Activated naive CD8-positive, alpha-beta T cell treated with anti-CD3 and anti-CD28 coated beads, Interleukin-2, amount 10 ng/mL, durations not matched to agents 7 days and 5 days (primary cell): ENCODE data around the gene RAMP1. TPM values are rescaled to one million over a fixed set of nuclear protein-coding genes. Genes with fewer than 3 reads are reported as not detected.
"Not testable (repeated sequence)": the region's sequence is repeated elsewhere in the genome, so short reads cannot be mapped to it uniquely, and the experiment has no call there.

ENCODE experiments used
- ATAC-seq: fragments of 150-1000 bp; cut with Tn5 transposase; one replicate; pipeline ENCODE4 v1.10.0; 2021; ENCODE audit warnings: low read depth, moderate library complexity
- POLR2A ChIA-PET: fragments of 350-600 bp; sonication (Branson Sonifier 250); formaldehyde crosslinking; loops from one replicate; lab custom pipeline; 2021; ENCODE audit warnings: antibody characterized with exemption; lab: Charles Lee
- DNase-seq: peaks from one replicate; pipeline ENCODE4 v3.0.0; 2021
- H3K27ac Mint-ChIP-seq: one replicate; pipeline ENCODE4 v1.8.0; 2022; ENCODE audit warnings: mild to moderate bottlenecking, mixed read lengths
- H3K27me3 Mint-ChIP-seq: one replicate; pipeline ENCODE4 v1.8.0; 2022; ENCODE audit warnings: mild to moderate bottlenecking, moderate library complexity, mixed read lengths
- H3K36me3 Mint-ChIP-seq: one replicate; pipeline ENCODE4 v1.8.0; 2021; ENCODE audit warnings: mild to moderate bottlenecking, mixed read lengths
- H3K4me1 Mint-ChIP-seq: one replicate; pipeline ENCODE4 v1.8.0; 2021; ENCODE audit warnings: mixed read lengths
- H3K4me3 Mint-ChIP-seq: one replicate; pipeline ENCODE4 v1.8.0; 2022; ENCODE audit warnings: mild to moderate bottlenecking, moderate library complexity, mixed read lengths
- H3K9me3 Mint-ChIP-seq: one replicate; pipeline ENCODE4 v1.8.0; 2021; ENCODE audit warnings: mixed read lengths
- total RNA-seq, 2 experiments: library from RNA; stranded (reverse); gene quantifications; one replicate each; pipeline ENCODE4 v1.2.3, GENCODE V29; 2021

Gene RAMP1
- total RNA-seq, 2 experiments from 2014 or later, result 0.68 to 1.1 TPM

GRCh38 chr2:237927986-237928385, 68.6 kb downstream of the RAMP1 start:
- H3K27ac Mint-ChIP-seq, result no peak overlapping the region
- POLR2A ChIA-PET, result no interaction called here
- ATAC-seq (no peak), DNase-seq (no peak)
- peaks cover 12% of the 10 kb centered on the region for H3K4me1 Mint-ChIP-seq
- H3K4me3 Mint-ChIP-seq, result no peak overlapping the region
- H3K36me3 Mint-ChIP-seq, result peaks cover 2% of the 10 kb centered on the region
- no peaks in the 10 kb centered on the region for H3K27me3 Mint-ChIP-seq
- H3K9me3 Mint-ChIP-seq, result peaks cover 17% of the 10 kb centered on the region

GRCh38 chr2:237929979-237930378, 70.6 kb downstream of the RAMP1 start:
- DNase-seq (no peak), ATAC-seq (no peak)
- POLR2A ChIA-PET, result no interaction called here
- Mint-ChIP-seq H3K4me3 (no peak overlapping the region), H3K27me3 (no peaks in the 10 kb centered on the region), H3K4me1 (peaks cover 7% of the 10 kb centered on the region), H3K27ac (no peak overlapping the region), H3K36me3 (peaks cover 2% of the 10 kb centered on the region), H3K9me3 (peaks cover 17% of the 10 kb centered on the region)

- Mint-ChIP-seq H3K36me3 (peaks cover 2% of the 10 kb centered on the region), H3K27me3 (no peaks in the 10 kb centered on the region), H3K27ac (no peak overlapping the region), H3K9me3 (peaks cover 17% of the 10 kb centered on the region), H3K4me1 (peaks cover 5% of the 10 kb centered on the region), H3K4me3 (no peak overlapping the region)
- POLR2A ChIA-PET, result no interaction called here
- no peak for ATAC-seq
- DNase-seq, result no peak
Observed at GRCh38 chr2:237931205-237931721, 71.8 kb downstream of the RAMP1 start.

- POLR2A ChIA-PET, result interaction anchor here (0.7 kb wide), 1 partner anchor 47 kb away, joined by 5 read pairs; no protein-coding TSS in a partner anchor
- H3K27ac Mint-ChIP-seq, result no peak overlapping the region
- DNase-seq (no peak), ATAC-seq (no peak)
- no peak overlapping the region for H3K4me3 Mint-ChIP-seq
- H3K36me3 Mint-ChIP-seq, result peaks cover 2% of the 10 kb centered on the region
- no peaks in the 10 kb centered on the region for H3K27me3 Mint-ChIP-seq
- peaks cover 4% of the 10 kb centered on the region for H3K4me1 Mint-ChIP-seq
- H3K9me3 Mint-ChIP-seq, result peaks cover 11% of the 10 kb centered on the region
Observed at GRCh38 chr2:237932731-237933131, 73.3 kb downstream of the RAMP1 start.

DNA sequence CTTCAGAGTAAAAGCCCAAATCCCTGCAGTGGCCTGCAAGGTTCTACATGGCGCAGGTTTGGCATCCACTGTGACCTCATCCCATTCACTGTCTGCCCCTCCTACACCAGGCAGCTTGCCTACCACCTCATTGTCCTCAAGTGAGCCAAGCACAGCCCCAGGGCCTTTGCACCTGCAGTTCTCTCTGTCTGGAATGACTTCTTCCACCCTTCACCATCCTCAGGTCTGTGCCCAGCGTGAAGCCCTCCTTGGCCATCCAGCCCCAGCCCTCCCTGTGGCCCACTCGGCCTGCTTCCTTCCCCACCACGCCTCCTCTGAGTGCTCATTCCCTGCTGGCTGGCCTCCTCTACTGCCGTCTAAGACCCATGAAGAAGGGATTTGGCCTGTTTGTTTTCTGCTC, 74.8 kb downstream of the RAMP1 start:
- H3K4me3 Mint-ChIP-seq, result no peak overlapping the region
- no peak overlapping the region for H3K27ac Mint-ChIP-seq
- no peak for DNase-seq
- ATAC-seq, result no peak
- peaks cover 8% of the 10 kb centered on the region for H3K9me3 Mint-ChIP-seq
- POLR2A ChIA-PET, result interaction anchor here (0.6 kb wide), 1 partner anchor 17 kb away, joined by 5 read pairs; no protein-coding TSS in a partner anchor
- no peaks in the 10 kb centered on the region for H3K27me3 Mint-ChIP-seq
- peaks cover 5% of the 10 kb centered on the region for H3K4me1 Mint-ChIP-seq
- H3K36me3 Mint-ChIP-seq, result no peaks in the 10 kb centered on the region

GRCh38 chr2:237935740-237936452, 76.5 kb downstream of the RAMP1 start:
- no peaks in the 10 kb centered on the region for H3K9me3 Mint-ChIP-seq
- no peak for ATAC-seq
- POLR2A ChIA-PET, result no interaction called here
- H3K4me3 Mint-ChIP-seq, result no peak overlapping the region
- no peaks in the 10 kb centered on the region for H3K27me3 Mint-ChIP-seq
- no peak overlapping the region for H3K27ac Mint-ChIP-seq
- H3K4me1 Mint-ChIP-seq, result peaks cover 14% of the 10 kb centered on the region
- DNase-seq, result no peak
- H3K36me3 Mint-ChIP-seq, result peaks cover 5% of the 10 kb centered on the region

DNA sequence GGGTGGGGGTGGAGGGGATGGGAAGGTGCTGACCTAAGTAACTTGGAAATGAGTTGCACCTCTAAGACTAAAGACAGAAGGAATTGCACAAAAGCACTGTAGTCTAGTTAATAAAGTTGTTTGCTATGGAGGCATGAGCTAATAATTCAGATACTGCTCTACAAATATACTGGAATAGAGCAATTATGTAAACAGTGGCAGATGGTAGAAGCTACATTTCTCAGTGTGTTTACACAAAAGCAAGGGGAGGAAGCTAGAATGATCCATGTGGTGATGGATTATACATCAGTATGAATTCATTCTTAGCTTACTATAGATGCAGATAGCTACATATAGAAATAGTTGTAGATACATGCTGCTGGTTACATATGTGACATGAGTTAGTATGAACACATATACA, 79.8 kb downstream of the RAMP1 start:
- no peak overlapping the region for H3K27ac Mint-ChIP-seq
- H3K36me3 Mint-ChIP-seq, result peaks cover 5% of the 10 kb centered on the region
- no peak overlapping the region for H3K4me3 Mint-ChIP-seq
- peaks cover 31% of the 10 kb centered on the region for H3K4me1 Mint-ChIP-seq
- no peaks in the 10 kb centered on the region for H3K27me3 Mint-ChIP-seq
- no peak for DNase-seq
- peaks cover 4% of the 10 kb centered on the region for H3K9me3 Mint-ChIP-seq
- POLR2A ChIA-PET, result no interaction called here
- no peak for ATAC-seq

- no peaks in the 10 kb centered on the region for H3K27me3 Mint-ChIP-seq
- no peak for ATAC-seq
- H3K36me3 Mint-ChIP-seq, result peaks cover 8% of the 10 kb centered on the region
- H3K9me3 Mint-ChIP-seq, result peaks cover 11% of the 10 kb centered on the region
- DNase-seq, result no peak
- H3K27ac Mint-ChIP-seq, result no peak overlapping the region
- no peak overlapping the region for H3K4me3 Mint-ChIP-seq
- POLR2A ChIA-PET, result no interaction called here
- H3K4me1 Mint-ChIP-seq, result peaks cover 30% of the 10 kb centered on the region
Observed at GRCh38 chr2:237940828-237941227, 81.4 kb downstream of the RAMP1 start.

DNA sequence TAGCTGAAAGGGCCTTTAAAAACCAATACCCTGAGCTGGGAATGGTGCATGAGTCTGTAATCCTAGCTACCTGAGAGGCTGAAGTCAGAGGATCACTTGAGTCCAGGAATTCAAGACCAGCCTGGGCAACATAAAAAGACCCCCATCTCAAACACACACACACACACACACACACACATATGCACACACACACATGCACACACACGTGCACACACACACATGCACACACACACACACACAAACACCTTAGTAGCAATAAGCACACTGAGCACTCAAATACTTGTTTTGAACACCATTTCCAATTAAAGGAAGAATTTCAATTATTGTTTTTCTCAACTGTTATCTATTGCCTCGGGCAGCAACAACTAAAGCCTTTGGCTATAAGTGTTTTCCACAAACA, 81.8 kb downstream of the RAMP1 start:
- DNase-seq (no peak), ATAC-seq (no peak)
- Mint-ChIP-seq H3K9me3 (peaks cover 14% of the 10 kb centered on the region), H3K27ac (peak overlapping the region; percentile 91), H3K36me3 (peaks cover 11% of the 10 kb centered on the region), H3K4me1 (peaks cover 32% of the 10 kb centered on the region), H3K27me3 (no peaks in the 10 kb centered on the region), H3K4me3 (peak overlapping the region; percentile 62)
- POLR2A ChIA-PET, result no interaction called here

- ATAC-seq, result no peak
- peak overlapping the region; percentile 62 for H3K4me3 Mint-ChIP-seq
- peak overlapping the region; percentile 91 for H3K27ac Mint-ChIP-seq
- H3K36me3 Mint-ChIP-seq, result peaks cover 13% of the 10 kb centered on the region
- H3K4me1 Mint-ChIP-seq, result peaks cover 32% of the 10 kb centered on the region
- no peaks in the 10 kb centered on the region for H3K27me3 Mint-ChIP-seq
- POLR2A ChIA-PET, result no interaction called here
- peaks cover 20% of the 10 kb centered on the region for H3K9me3 Mint-ChIP-seq
- DNase-seq, result no peak
Observed at GRCh38 chr2:237942513-237942899, 83.1 kb downstream of the RAMP1 start.

DNA sequence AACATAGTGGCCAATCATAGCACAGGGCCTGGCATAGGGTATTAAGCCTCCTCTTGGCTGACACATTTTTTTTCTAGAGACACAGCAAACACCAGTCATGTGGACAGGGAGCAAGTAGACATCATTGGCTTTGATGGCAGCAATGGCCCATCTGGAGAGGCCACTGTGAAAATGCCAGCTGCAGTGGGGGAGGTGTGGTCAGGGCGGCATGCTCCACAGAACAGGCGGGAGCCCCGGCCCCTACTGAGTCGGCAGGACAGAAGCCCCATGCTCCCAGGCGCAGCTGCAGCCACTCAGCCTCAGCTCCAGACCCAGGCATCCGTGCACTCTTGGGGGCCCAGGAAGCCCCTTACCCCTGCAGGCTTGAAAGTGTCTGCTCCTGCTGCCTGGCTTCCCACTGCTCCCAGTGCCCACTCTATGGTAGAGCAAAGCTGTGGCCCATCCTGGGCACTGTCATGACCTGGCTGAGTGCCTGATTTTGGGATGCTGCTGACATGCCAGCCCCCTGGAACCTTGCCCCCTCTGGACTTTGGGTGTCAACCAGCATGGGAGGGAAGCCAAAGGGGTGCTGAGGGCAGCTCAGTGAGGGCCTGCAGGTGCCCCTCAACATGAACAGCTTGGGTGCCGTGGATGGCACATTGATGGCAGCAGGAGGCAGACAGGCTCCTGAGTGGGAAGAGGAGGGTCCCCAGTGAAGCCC, 84.1 kb downstream of the RAMP1 start:
- peaks cover 20% of the 10 kb centered on the region for H3K9me3 Mint-ChIP-seq
- DNase-seq (no peak), ATAC-seq (no peak)
- POLR2A ChIA-PET, result no interaction called here
- peaks cover 32% of the 10 kb centered on the region for H3K4me1 Mint-ChIP-seq
- H3K4me3 Mint-ChIP-seq, result no peak overlapping the region
- H3K27ac Mint-ChIP-seq, result peak overlapping the region; percentile 58
- peaks cover 3% of the 10 kb centered on the region for H3K27me3 Mint-ChIP-seq
- peaks cover 13% of the 10 kb centered on the region for H3K36me3 Mint-ChIP-seq

DNA sequence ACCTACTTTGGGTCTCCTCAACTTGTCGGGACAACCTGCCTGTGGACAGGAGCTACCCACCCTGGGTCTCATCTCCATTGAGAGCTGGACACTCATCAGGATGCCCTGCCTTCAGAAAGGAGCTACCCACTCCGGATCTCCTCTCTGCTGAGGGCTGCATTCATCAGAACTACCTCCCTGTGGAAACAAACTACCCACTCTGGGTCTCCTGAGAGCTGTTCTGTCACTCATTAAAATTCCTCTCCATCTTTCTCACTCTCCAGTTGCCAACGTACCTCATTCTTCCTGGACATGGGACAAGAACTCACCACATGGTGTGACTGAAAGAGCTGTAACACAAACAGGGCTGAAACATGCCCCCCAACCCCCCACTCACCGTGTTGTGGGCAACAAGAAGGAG, 84.9 kb downstream of the RAMP1 start:
- Mint-ChIP-seq H3K4me1 (peaks cover 31% of the 10 kb centered on the region), H3K27ac (no peak overlapping the region), H3K4me3 (no peak overlapping the region), H3K27me3 (peaks cover 4% of the 10 kb centered on the region), H3K9me3 (peaks cover 20% of the 10 kb centered on the region), H3K36me3 (peaks cover 13% of the 10 kb centered on the region)
- DNase-seq (no peak), ATAC-seq (no peak)
- POLR2A ChIA-PET, result no interaction called here

GRCh38 chr2:237946423-237946822, 87.0 kb downstream of the RAMP1 start:
- peaks cover 8% of the 10 kb centered on the region for H3K36me3 Mint-ChIP-seq
- peaks cover 23% of the 10 kb centered on the region for H3K4me1 Mint-ChIP-seq
- POLR2A ChIA-PET, result no interaction called here
- no peak for DNase-seq
- H3K9me3 Mint-ChIP-seq, result peaks cover 20% of the 10 kb centered on the region
- H3K27ac Mint-ChIP-seq, result no peak overlapping the region
- peaks cover 8% of the 10 kb centered on the region for H3K27me3 Mint-ChIP-seq
- no peak for ATAC-seq
- H3K4me3 Mint-ChIP-seq, result no peak overlapping the region

DNA sequence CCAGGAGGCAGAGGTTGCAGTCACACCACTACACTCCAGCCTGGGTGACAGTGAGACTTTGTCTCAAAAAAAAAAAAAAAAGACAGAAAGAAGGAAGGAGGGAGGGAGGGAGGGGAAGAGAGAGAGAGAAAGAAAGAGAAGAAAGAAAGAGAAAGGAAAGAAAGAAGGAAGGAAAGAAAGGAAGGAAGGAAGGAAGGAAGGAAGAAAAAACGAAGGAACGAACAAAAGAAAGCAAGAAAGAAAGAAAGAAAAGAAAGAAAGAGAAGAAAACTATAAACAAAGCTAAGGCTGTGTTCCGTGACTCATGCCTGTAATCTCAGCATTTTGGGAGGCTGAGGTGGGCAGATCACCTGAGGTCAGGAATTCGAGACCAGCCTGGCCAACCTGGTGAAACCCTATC, 91.9 kb downstream of the RAMP1 start:
- not testable (repeated sequence) for H3K36me3 Mint-ChIP-seq, H3K4me3 Mint-ChIP-seq, H3K9me3 Mint-ChIP-seq, H3K4me1 Mint-ChIP-seq, ATAC-seq, H3K27ac Mint-ChIP-seq, DNase-seq
- peaks cover 21% of the 10 kb centered on the region for H3K27me3 Mint-ChIP-seq
- POLR2A ChIA-PET, result interaction anchor here (0.7 kb wide), 2 partner anchors 17 to 338 kb away, joined by 3 to 5 read pairs; no protein-coding TSS in a partner anchor
